Measurements from ENCODE around the gene ADAMTS17. TPM values are rescaled to one million over a fixed set of nuclear protein-coding genes. Genes with fewer than 3 reads are reported as not detected.

Gene ADAMTS17
- total RNA-seq, 1 experiment from 2014 or later, result 7.7 TPM

- no peaks in the 10 kb centered on the region for H3K4me1 Mint-ChIP-seq (ENCODE audit: insufficient read depth, unreplicated experiment)
- no peaks in the 10 kb centered on the region for H3K9me3 Mint-ChIP-seq (ENCODE audit: unreplicated experiment)
- BruUV-seq (replicated peaks), result no TSS peak
- no peaks in the 10 kb centered on the region for H3K27me3 Mint-ChIP-seq (ENCODE audit: insufficient read depth, unreplicated experiment)
- no peak overlapping the region for H3K4me3 Mint-ChIP-seq (ENCODE audit: unreplicated experiment)
- POLR2A ChIA-PET, result no interaction called here
- no peaks in the 10 kb centered on the region for H3K36me3 Mint-ChIP-seq (ENCODE audit: insufficient read depth, unreplicated experiment)
- CTCF ChIA-PET, result interaction anchor here (0.8 kb wide), 1 partner anchor 10 kb away, joined by 4 read pairs; no protein-coding TSS in a partner anchor
- no peak overlapping the region for H3K27ac Mint-ChIP-seq (ENCODE audit: low read depth, unreplicated experiment)
- no peak for DNase-seq (ENCODE audit: unreplicated experiment)
- intact Hi-C loops (cut with micrococcal nuclease), result no loop called here
- no peak for TF ChIP-seq CTCF (IDR thresholded peaks at IDR 0.05; ENCODE audit: unreplicated experiment)
Measured at GRCh38 chr15:100100926-100101325, 240.8 kb downstream of the ADAMTS17 start.

DNA sequence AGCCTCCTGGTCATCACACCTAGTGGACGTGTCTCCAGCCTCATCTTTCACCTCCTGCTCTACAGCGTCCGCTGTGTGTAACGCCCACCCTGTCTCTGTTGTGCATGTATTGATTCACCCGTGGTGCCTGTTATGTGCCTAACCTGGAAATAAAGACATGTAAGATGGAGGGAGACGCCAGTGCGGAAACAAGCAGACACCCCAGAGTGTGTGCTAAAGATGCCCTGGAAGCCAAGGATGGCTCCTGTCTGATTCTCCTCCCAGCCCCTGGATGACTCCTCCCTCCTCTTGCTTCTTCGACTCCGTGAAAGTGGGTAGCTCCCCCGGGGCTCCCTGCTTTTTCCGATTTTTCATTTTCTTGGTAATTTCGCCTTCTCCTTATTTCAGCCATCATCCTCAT lies 241.8 kb downstream of the ADAMTS17 start:
- intact Hi-C loops (cut with micrococcal nuclease), result no loop called here
- Mint-ChIP-seq H3K27me3 (ENCODE audit: insufficient read depth, unreplicated experiment) (no peaks in the 10 kb centered on the region), H3K4me3 (ENCODE audit: unreplicated experiment) (no peak overlapping the region), H3K9me3 (ENCODE audit: unreplicated experiment) (no peaks in the 10 kb centered on the region), H3K27ac (ENCODE audit: low read depth, unreplicated experiment) (no peak overlapping the region), H3K36me3 (ENCODE audit: insufficient read depth, unreplicated experiment) (no peaks in the 10 kb centered on the region), H3K4me1 (ENCODE audit: insufficient read depth, unreplicated experiment) (no peaks in the 10 kb centered on the region)
- DNase-seq (ENCODE audit: unreplicated experiment), result no peak
- ChIA-PET CTCF (no interaction called here), POLR2A (no interaction called here)
- TF ChIP-seq CTCF (IDR thresholded peaks at IDR 0.05; ENCODE audit: unreplicated experiment), result no peak
- BruUV-seq (replicated peaks), result no TSS peak

DNA sequence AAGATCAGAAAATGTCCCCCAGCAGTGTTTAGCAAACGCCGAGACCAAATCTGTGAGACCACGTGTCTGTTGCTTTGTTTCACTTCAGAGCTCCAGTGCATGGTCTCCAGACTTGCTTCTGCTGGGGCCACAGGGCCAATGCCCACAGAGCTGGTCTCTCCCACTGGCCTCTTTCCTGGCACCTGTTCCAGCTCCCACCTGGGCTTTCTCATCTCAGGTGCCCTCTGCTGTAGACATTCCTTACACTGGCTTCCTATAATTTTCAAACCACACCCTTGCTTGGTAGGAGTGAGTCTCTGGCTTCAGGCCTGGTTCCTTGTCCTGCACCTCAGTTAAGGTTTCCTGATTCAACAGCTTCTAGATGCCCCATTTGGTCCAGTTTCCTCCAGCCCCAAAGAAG lies 243.1 kb downstream of the ADAMTS17 start:
- DNase-seq (ENCODE audit: unreplicated experiment), result no peak
- no peak overlapping the region for H3K4me3 Mint-ChIP-seq (ENCODE audit: unreplicated experiment)
- no peaks in the 10 kb centered on the region for H3K27me3 Mint-ChIP-seq (ENCODE audit: insufficient read depth, unreplicated experiment)
- H3K27ac Mint-ChIP-seq (ENCODE audit: low read depth, unreplicated experiment), result no peak overlapping the region
- BruUV-seq (replicated peaks), result no TSS peak
- intact Hi-C loops (cut with micrococcal nuclease), result no loop called here
- CTCF ChIA-PET, result interaction anchor here (1.5 kb wide), 1 partner anchor 170 kb away, joined by 3 read pairs; no protein-coding TSS in a partner anchor
- H3K36me3 Mint-ChIP-seq (ENCODE audit: insufficient read depth, unreplicated experiment), result no peaks in the 10 kb centered on the region
- no peak for TF ChIP-seq CTCF (IDR thresholded peaks at IDR 0.05; ENCODE audit: unreplicated experiment)
- peaks cover 6% of the 10 kb centered on the region for H3K4me1 Mint-ChIP-seq (ENCODE audit: insufficient read depth, unreplicated experiment)
- POLR2A ChIA-PET, result interaction anchor here (1.0 kb wide), 1 partner anchor 12 kb away, joined by 4 read pairs; no protein-coding TSS in a partner anchor
- H3K9me3 Mint-ChIP-seq (ENCODE audit: unreplicated experiment), result no peaks in the 10 kb centered on the region

- POLR2A ChIA-PET, result interaction anchor here (1.0 kb wide), 1 partner anchor 13 kb away, joined by 4 read pairs; no protein-coding TSS in a partner anchor
- no peaks in the 10 kb centered on the region for H3K27me3 Mint-ChIP-seq (ENCODE audit: insufficient read depth, unreplicated experiment)
- intact Hi-C loops (cut with micrococcal nuclease), result no loop called here
- no peaks in the 10 kb centered on the region for H3K9me3 Mint-ChIP-seq (ENCODE audit: unreplicated experiment)
- DNase-seq (ENCODE audit: unreplicated experiment), result no peak
- no peak for TF ChIP-seq CTCF (IDR thresholded peaks at IDR 0.05; ENCODE audit: unreplicated experiment)
- CTCF ChIA-PET, result interaction anchor here (0.6 to 1.5 kb wide), 3 partner anchors 55 to 1594 kb away, joined by 3 to 4 read pairs (median 4); no protein-coding TSS in a partner anchor
- H3K27ac Mint-ChIP-seq (ENCODE audit: low read depth, unreplicated experiment), result no peak overlapping the region
- no peak overlapping the region for H3K4me3 Mint-ChIP-seq (ENCODE audit: unreplicated experiment)
- H3K4me1 Mint-ChIP-seq (ENCODE audit: insufficient read depth, unreplicated experiment), result peaks cover 9% of the 10 kb centered on the region
- no TSS peak for BruUV-seq (replicated peaks)
- no peaks in the 10 kb centered on the region for H3K36me3 Mint-ChIP-seq (ENCODE audit: insufficient read depth, unreplicated experiment)
Measured at GRCh38 chr15:100097342-100098127, 244.2 kb downstream of the ADAMTS17 start.

Data from MCF 10A (cell line).